K562 (cell line): ENCODE results near the gene ICA1. TPM values are rescaled to one million over a fixed set of nuclear protein-coding genes. Genes with fewer than 3 reads are reported as not detected.

Experiments
- ATAC-seq: fragments of 200-7000 bp; cut with Tn5 transposase; 3 replicates; pipeline ENCODE4 v1.9.1; 2020; ENCODE audit warnings: moderate library complexity
- BruUV-seq: library from RNA; stranded (reverse); fragments of 400-500 nt; replicated peaks from 2 replicates; lab custom pipeline; 2021; lab: Mats Ljungman, UMichigan
- CTCF ChIA-PET: fragments of 300-600 bp; formaldehyde crosslinking; extraction: SDS; loops from one replicate; lab custom pipeline; 2021; ENCODE audit warnings: low intra/inter-chr PET ratio; lab: Yijun Ruan, JAX
- POLR2A ChIA-PET: fragments of 300-600, 350-650 bp; sonication (Branson Sonifier 250); formaldehyde crosslinking; extraction: SDS; loops from one replicate; lab custom pipeline; 2021; ENCODE audit warnings: antibody characterized with exemption, inconsistent platforms; lab: Yijun Ruan, JAX
- DNase-seq, 4 experiments: peaks; one replicate each; pipeline versions ENCODE4 v3.0.0 to v3.0.0-alpha.2; 2011 to 2018; ENCODE audit warnings: low spot score in 3 of 4, mixed read lengths in 3 of 4; ENCODE audit errors: extremely low read depth in 1 of 4
- FAIRE-seq: peaks from 2 replicates; lab custom pipeline; 2011; peaks lifted over from hg19 to GRCh38; lab: Jason Lieb, UNC
- H2AFZ ChIP-seq: 2 replicates; pipeline ENCODE4 v1.6.0; 2011; ENCODE audit warnings: low read depth, low read length, control low read depth, inconsistent platforms
- H3K27ac ChIP-seq: fragments of 200-600 bp; 3 replicates; pipeline ENCODE4 v1.8.0; 2011; ENCODE audit warnings: low read depth, mild to moderate bottlenecking, control low read depth, inconsistent platforms, low read length, moderate library complexity, mixed read lengths; ENCODE audit errors: extremely low read depth
- H3K27me3 ChIP-seq, 2 experiments: fragments of 300-600 bp in 1 of 2; 2 replicates in 1 of 2; 3 replicates in 1 of 2; pipeline versions ENCODE4 v1.6.0 to v1.8.0; 2011; ENCODE audit warnings: inconsistent platforms in 2 of 2, low read length in 2 of 2, mild to moderate bottlenecking in 1 of 2, mixed read lengths in 1 of 2, moderate library complexity in 1 of 2; ENCODE audit not compliant: control insufficient read depth in 2 of 2, insufficient read depth in 2 of 2
- H3K36me3 ChIP-seq: fragments of 300-600 bp; 3 replicates; pipeline ENCODE4 v1.8.0; 2011; ENCODE audit warnings: mild to moderate bottlenecking, low read length, inconsistent platforms; ENCODE audit not compliant: control insufficient read depth, insufficient read depth
- H3K4me1 ChIP-seq, 2 experiments: fragments of 200-600 bp in 1 of 2; replicated peaks in 1 of 2; 2 replicates in 1 of 2; 3 replicates in 1 of 2; pipeline versions ENCODE4 v1.5.1 to v1.8.0; 2011; ENCODE audit warnings: inconsistent platforms in 2 of 2, low read length in 2 of 2, mild to moderate bottlenecking in 1 of 2, mixed read lengths in 1 of 2, moderate library complexity in 1 of 2; ENCODE audit not compliant: control insufficient read depth in 2 of 2, insufficient read depth in 2 of 2
- H3K4me2 ChIP-seq: 2 replicates; pipeline ENCODE4 v1.6.1; 2011; ENCODE audit warnings: low read length, control low read depth, inconsistent platforms, mixed read lengths; ENCODE audit not compliant: insufficient read depth
- H3K4me3 ChIP-seq: fragments of 200-600 bp; sonication (generic), shearing (Covaris generic); 2 replicates; pipeline ENCODE4 v1.5.1; 2016; ENCODE audit warnings: control low read depth, inconsistent platforms
- H3K79me2 ChIP-seq: fragments of 200-600 bp; 3 replicates; pipeline ENCODE4 v1.8.0; 2011; ENCODE audit warnings: low read length, inconsistent platforms; ENCODE audit not compliant: control insufficient read depth, insufficient read depth
- H3K9ac ChIP-seq, 2 experiments: 2 replicates each; pipeline versions ENCODE4 v1.6.0 to v1.6.1; 2011; ENCODE audit warnings: low read depth in 2 of 2, low read length in 2 of 2, control low read depth in 1 of 2, inconsistent platforms in 1 of 2, mild to moderate bottlenecking in 1 of 2, mixed read lengths in 1 of 2; ENCODE audit not compliant: insufficient read depth in 1 of 2
- H3K9me1 ChIP-seq: one replicate; pipeline ENCODE4 v1.6.0; 2011; ENCODE audit warnings: inconsistent platforms, mild to moderate bottlenecking, low read length, moderate library complexity; ENCODE audit not compliant: control insufficient read depth, insufficient read depth
- H3K9me3 ChIP-seq: replicated peaks from 2 replicates; pipeline ENCODE4 v1.5.1; 2011; ENCODE audit warnings: low read depth, low read length, inconsistent platforms; ENCODE audit not compliant: control insufficient read depth, insufficient read depth
- H4K20me1 ChIP-seq: replicated peaks from 2 replicates; pipeline ENCODE4 v1.6.1; 2011; ENCODE audit warnings: low read length, inconsistent platforms, mixed read lengths; ENCODE audit not compliant: control insufficient read depth, insufficient read depth
- CHD4 ChIP-seq: fragments of 200-600 bp; sonication (generic); IDR thresholded peaks from 3 replicates; pipeline ENCODE4 v1.6.1; 2012; ENCODE audit warnings: low read depth, mild to moderate bottlenecking, mixed read lengths, low read length, inconsistent platforms; ENCODE audit not compliant: insufficient read depth, insufficient replicate concordance, poor library complexity, severe bottlenecking
- HDAC2 ChIP-seq: fragments of 450-650 bp; IDR thresholded peaks from 2 replicates; pipeline ENCODE4 v1.6.1; 2016; ENCODE audit warnings: mild to moderate bottlenecking
- MIER1 ChIP-seq: fragments of 450-650 bp; IDR thresholded peaks from 2 replicates; pipeline ENCODE4 v1.6.1; 2016; ENCODE audit warnings: antibody characterized with exemption, mild to moderate bottlenecking, low read depth
- TRIM28 ChIP-seq: fragments of 450-650 bp; IDR thresholded peaks from 2 replicates; pipeline ENCODE4 v1.6.1; 2017
- YY1 ChIP-seq, 3 experiments: IDR thresholded peaks; 2 replicates each; pipeline ENCODE4 v1.6.1; 2011; ENCODE audit warnings: low read length in 2 of 3, mild to moderate bottlenecking in 2 of 3, moderate library complexity in 2 of 3, borderline replicate concordance in 1 of 3, control low read depth in 1 of 3, low read depth in 1 of 3; ENCODE audit not compliant: insufficient read depth in 3 of 3, insufficient replicate concordance in 2 of 3, control insufficient read depth in 1 of 3, insufficient read length in 1 of 3; ENCODE audit errors: extremely low read depth in 1 of 3
- ZNF778 ChIP-seq: fragments of 450-650 bp; formaldehyde crosslinking; IDR thresholded peaks from 2 replicates; pipeline ENCODE4 v1.4.0; 2020; ENCODE audit warnings: mild to moderate bottlenecking, moderate library complexity
- WGBS: fragments of 100-300 bp; shearing (Covaris generic); methylation state at CpG from one replicate; pipeline ENCODE4 v1.1.6; 2016; ENCODE audit warnings: low coverage, mixed read lengths; ENCODE audit not compliant: insufficient coverage; ENCODE audit errors: missing lambda C conversion rate; 5-methylcytosine and 5-hydroxymethylcytosine counted together
- in situ Hi-C: fragments of 300-500 bp; cut with MboI; formaldehyde crosslinking; loops from 4 replicates; pipeline ENCODE4 v1.15.0; 2018; ENCODE audit warnings: inconsistent platforms, mixed read lengths
- intact Hi-C: fragments of 100-400 bp; cut with micrococcal nuclease; formaldehyde crosslinking; loops from 2 replicates; pipeline ENCODE4 v1.14.2; 2022
- polyA plus RNA-seq, 8 experiments: library from polyadenylated mRNA; depleted of rRNA in 4 of 8; stranded (reverse) in 5 of 8; unstranded in 3 of 8; fragments of >200 nt; fragmentation: Nextera tagmentation in 2 of 8; fragmentation: Illumina TruSeq in 1 of 8; extraction: Ambion mirVana in 2 of 8; extraction: Trizol in 1 of 8; gene quantifications; 2 replicates each; pipeline versions ENCODE4 v1.2.1 to v1.2.3, GENCODE V29; 2011 to 2014; ENCODE audit warnings: inconsistent platforms in 1 of 8, missing spikeins in 1 of 8
- total RNA-seq, 7 experiments: library from RNA; depleted of rRNA in 6 of 7; stranded (reverse); fragments of >200 nt in 6 of 7; fragmentation: Illumina TruSeq in 2 of 7; extraction: Trizol in 2 of 7; gene quantifications; 2 replicates each; pipeline versions ENCODE4 v1.2.1 to v1.2.3, GENCODE V29; 2011 to 2021; ENCODE audit warnings: low replicate concordance in 1 of 7
- TF ChIP-seq, protein P1 (sequence below): fragments of 450-650 bp; IDR thresholded peaks from 2 replicates; pipeline ENCODE4 v1.6.1; 2016; ENCODE audit warnings: missing biosample characterization, missing genetic modification characterization

The ICA1 gene
- total and polyA plus RNA-seq, 9 of the 15 experiments (the other 6 are each of a cell fraction or from before 2014, with no cell fraction given), result 7.1 to 22.3 (median 16.4) TPM

DNA sequence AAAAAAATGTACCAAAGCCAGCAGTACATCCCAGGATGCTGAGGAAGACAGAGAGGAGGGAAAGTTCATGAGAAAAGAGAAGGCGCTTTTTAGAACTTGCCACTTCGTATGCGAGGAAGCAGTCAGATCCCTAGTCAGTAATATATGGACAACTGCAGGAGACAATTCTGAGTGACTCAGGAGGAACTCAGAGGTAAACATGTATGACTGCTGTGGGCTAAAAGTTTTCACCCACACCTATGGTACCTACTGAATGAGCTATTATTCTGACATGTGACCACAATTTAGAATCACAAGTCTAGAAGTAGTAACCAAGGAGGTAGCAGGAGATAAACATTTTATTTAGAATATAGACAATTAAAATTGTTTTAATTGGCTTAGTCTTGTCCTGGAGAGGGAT lies 126.5 kb downstream of the ICA1 start:
- no peak for DNase-seq
- Histone ChIP-seq H3K4me2 (no peak overlapping the region), H3K27me3 (no peaks in the 10 kb centered on the region), H3K9ac (no peak overlapping the region), H4K20me1 (no peaks in the 10 kb centered on the region), H3K27ac (no peak overlapping the region), H3K9me3 (no peaks in the 10 kb centered on the region), H3K36me3 (no peaks in the 10 kb centered on the region)
- in situ Hi-C loops, result no loop called here
- CTCF ChIA-PET, result no interaction called here
- intact Hi-C loops, result no loop called here
- TF ChIP-seq YY1 (IDR thresholded peaks at IDR 0.05; ENCODE audit: borderline replicate concordance in 1 of 3, control insufficient read depth in 1 of 3, extremely low read depth in 1 of 3, insufficient read depth in 3 of 3, insufficient read length in 1 of 3, insufficient replicate concordance in 2 of 3, low read depth in 1 of 3, low read length in 2 of 3) (no peak), ZNF778 (no peak), TRIM28 (no peak), CHD4 (no peak), HDAC2 (no peak), MIER1 (no peak)
- TF ChIP-seq, protein P1, sequence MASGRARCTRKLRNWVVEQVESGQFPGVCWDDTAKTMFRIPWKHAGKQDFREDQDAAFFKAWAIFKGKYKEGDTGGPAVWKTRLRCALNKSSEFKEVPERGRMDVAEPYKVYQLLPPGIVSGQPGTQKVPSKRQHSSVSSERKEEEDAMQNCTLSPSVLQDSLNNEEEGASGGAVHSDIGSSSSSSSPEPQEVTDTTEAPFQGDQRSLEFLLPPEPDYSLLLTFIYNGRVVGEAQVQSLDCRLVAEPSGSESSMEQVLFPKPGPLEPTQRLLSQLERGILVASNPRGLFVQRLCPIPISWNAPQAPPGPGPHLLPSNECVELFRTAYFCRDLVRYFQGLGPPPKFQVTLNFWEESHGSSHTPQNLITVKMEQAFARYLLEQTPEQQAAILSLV (tag), result no peak
- TF ChIP-seq, all 486 proteins: peak for 0
- BruUV-seq, result no TSS peak
- peaks cover 5 to 35% of the 10 kb centered on the region in 2 experiments; a peak in 4 of 5 replicates for H3K4me1 ChIP-seq
- H3K79me2 ChIP-seq, result no peaks in the 10 kb centered on the region
- no peak overlapping the region for H3K4me3 ChIP-seq
- POLR2A ChIA-PET, result interaction anchor here (1.2 to 1.5 kb wide), 2 partner anchors 8 to 11 kb away, joined by 4 to 5 read pairs; no protein-coding TSS in a partner anchor
- 97% methylated on average over 3 of the region's 3 CpGs for WGBS
- no peaks in the 10 kb centered on the region for H3K9me1 ChIP-seq
- ATAC-seq (no peak), FAIRE-seq (no peak)
- peak overlapping the region; percentile 1; the same call in 1 of the 2 replicates for H2AFZ ChIP-seq
